MM.1S (cell line): ENCODE results near the gene SFSWAP.

Source experiments
- EZH2 ChIP-seq: fragments of 300-600 bp; sonication (generic); optimal IDR thresholded peaks from 2 replicates; pipeline ENCODE3; 2017; ENCODE audit warnings: low read depth, mild to moderate bottlenecking, antibody characterized with exemption, low read length, mixed read lengths
- TF ChIP-seq, protein P1 (sequence below): fragments of 300-600 bp; sonication (generic); IDR thresholded peaks from 2 replicates; pipeline ENCODE4 v1.5.1; 2016; ENCODE audit warnings: antibody characterized with exemption, low read length, mixed read lengths

DNA sequence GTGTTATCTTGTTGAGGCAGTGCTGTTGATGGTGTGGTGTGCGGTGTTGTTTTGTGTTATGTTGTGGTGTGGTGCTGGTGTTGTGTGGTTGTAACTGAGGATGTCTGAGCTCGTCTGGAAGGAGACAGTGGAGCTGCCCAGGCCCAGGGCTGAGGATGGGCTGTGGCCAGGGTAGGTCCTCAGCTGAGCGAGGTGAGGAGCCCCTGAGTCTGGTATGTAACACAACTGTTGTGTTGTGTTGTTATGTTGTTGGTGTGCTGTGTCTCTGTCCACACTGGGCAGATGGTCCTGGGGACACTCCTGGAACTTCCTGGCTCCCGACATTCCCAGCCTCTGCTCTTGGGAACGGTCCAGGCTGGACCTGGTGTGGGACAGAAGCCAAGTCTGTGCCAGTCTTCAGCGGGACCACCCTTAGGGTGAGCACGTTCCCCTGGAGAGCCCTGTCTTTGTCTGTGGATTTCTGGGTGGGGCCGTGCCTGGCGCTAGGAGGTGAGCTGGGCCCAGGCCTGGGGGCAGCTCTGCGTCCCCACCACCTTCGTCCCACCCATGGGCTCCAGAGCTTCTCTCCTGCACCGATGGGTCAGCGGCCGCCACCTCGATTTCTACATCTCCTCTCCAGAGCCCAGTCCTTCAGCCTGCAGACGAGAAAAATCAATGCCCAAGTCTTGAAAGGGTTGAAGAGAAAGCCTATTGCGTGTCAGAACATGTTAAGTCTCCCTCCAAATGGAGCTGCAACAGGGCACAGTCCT, 27.4 kb upstream of the SFSWAP start:
- TF ChIP-seq, protein P1, sequence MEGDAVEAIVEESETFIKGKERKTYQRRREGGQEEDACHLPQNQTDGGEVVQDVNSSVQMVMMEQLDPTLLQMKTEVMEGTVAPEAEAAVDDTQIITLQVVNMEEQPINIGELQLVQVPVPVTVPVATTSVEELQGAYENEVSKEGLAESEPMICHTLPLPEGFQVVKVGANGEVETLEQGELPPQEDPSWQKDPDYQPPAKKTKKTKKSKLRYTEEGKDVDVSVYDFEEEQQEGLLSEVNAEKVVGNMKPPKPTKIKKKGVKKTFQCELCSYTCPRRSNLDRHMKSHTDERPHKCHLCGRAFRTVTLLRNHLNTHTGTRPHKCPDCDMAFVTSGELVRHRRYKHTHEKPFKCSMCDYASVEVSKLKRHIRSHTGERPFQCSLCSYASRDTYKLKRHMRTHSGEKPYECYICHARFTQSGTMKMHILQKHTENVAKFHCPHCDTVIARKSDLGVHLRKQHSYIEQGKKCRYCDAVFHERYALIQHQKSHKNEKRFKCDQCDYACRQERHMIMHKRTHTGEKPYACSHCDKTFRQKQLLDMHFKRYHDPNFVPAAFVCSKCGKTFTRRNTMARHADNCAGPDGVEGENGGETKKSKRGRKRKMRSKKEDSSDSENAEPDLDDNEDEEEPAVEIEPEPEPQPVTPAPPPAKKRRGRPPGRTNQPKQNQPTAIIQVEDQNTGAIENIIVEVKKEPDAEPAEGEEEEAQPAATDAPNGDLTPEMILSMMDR, result no peak
- TF ChIP-seq EZH2, result no peak
